GM18858 (cell line): ENCODE data around the gene KCND1.
A peak's percentile ranks its signal among the peaks of the same experiment; 100 is the strongest.

Experiments used
- ATAC-seq: cut with Tn5 transposase; IDR thresholded peaks from one replicate; pipeline ENCODE4 v1.9.1; 2021; ENCODE audit not compliant: unreplicated experiment

The KCND1 gene

GRCh38 chrX:48975041-48975440 is 3.4 kb upstream of the KCND1 start:
- ATAC-seq, result no peak

GRCh38 chrX:48974574-48974973 is 2.9 kb upstream of the KCND1 start:
- ATAC-seq, result no peak

GRCh38 chrX:48974033-48974432 is 2.4 kb upstream of the KCND1 start:
- ATAC-seq, result no peak

GRCh38 chrX:48972220-48973164 is 848 bp upstream of the KCND1 start:
- ATAC-seq, result no peak

GRCh38 chrX:48969471-48969870 is 2.2 kb downstream of the KCND1 start:
- no peak for ATAC-seq

GRCh38 chrX:48968377-48968776 is 3.3 kb downstream of the KCND1 start:
- no peak for ATAC-seq

GRCh38 chrX:48966796-48967579 is 4.7 kb downstream of the KCND1 start:
- ATAC-seq, result no peak

- ATAC-seq, result no peak
Measured at GRCh38 chrX:48965959-48966358, 5.7 kb downstream of the KCND1 start.

- no peak for ATAC-seq
Measured at GRCh38 chrX:48961585-48962091, 10.0 kb downstream of the KCND1 start.

- ATAC-seq, result no peak
Measured at GRCh38 chrX:48960291-48960690, 11.4 kb downstream of the KCND1 start.

- ATAC-seq, result no peak
Measured at GRCh38 chrX:48958635-48959094, 13.0 kb downstream of the KCND1 start.

- ATAC-seq, result peak; percentile 81
Measured at GRCh38 chrX:48957827-48958634, 13.6 kb downstream of the KCND1 start.

GRCh38 chrX:48957477-48957826 is 14.2 kb downstream of the KCND1 start, which contains the start of gene OTUD5:
Gene OTUD5, minus strand, starts transcription at chrX:48957607. Its CDS starts 37 bp downstream, at chrX:48957570.
- peak; percentile 23 for ATAC-seq

GRCh38 chrX:48956728-48957414 is 14.8 kb downstream of the KCND1 start:
- ATAC-seq, result no peak

- no peak for ATAC-seq
Measured at GRCh38 chrX:48948589-48948988, 23.1 kb downstream of the KCND1 start.

- no peak for ATAC-seq
Measured at GRCh38 chrX:48945517-48946348, 25.9 kb downstream of the KCND1 start.

GRCh38 chrX:48942895-48943294 is 28.7 kb downstream of the KCND1 start:
- no peak for ATAC-seq

GRCh38 chrX:48940404-48940955 is 31.2 kb downstream of the KCND1 start:
- no peak for ATAC-seq
